Neural cell (in vitro differentiated cells): ENCODE data around the gene INO80E. TPM values are rescaled to one million over a fixed set of nuclear protein-coding genes. Genes with fewer than 3 reads are reported as not detected.
"Not testable (repeated sequence)": the region's sequence is repeated elsewhere in the genome, so short reads cannot be mapped to it uniquely, and the experiment has no call there.

ENCODE experiments used
- H2AFZ ChIP-seq: fragments of 200-600, 300-800 bp; sonication (generic), shearing (Covaris generic); 2 replicates; pipeline ENCODE4 v1.6.0; 2014; ENCODE audit warnings: low read depth, mild to moderate bottlenecking, antibody characterized with exemption, low read length, moderate library complexity
- H3F3A ChIP-seq: fragments of 200-600 bp; shearing (Covaris generic); 2 replicates; pipeline ENCODE4 v1.6.1; 2016; ENCODE audit warnings: mild to moderate bottlenecking, moderate library complexity, mixed read lengths, antibody characterized with exemption, low read length; ENCODE audit not compliant: insufficient read depth, poor library complexity, severe bottlenecking
- H3K27ac ChIP-seq: fragments of 200-600, 300-800 bp; sonication (generic), shearing (Covaris generic); 2 replicates; pipeline ENCODE4 v1.5.1; 2014; ENCODE audit warnings: mild to moderate bottlenecking, low read length, moderate library complexity
- H3K27me3 ChIP-seq: fragments of 300-800, 200-600 bp; sonication (generic), shearing (Covaris generic); 2 replicates; pipeline ENCODE4 v1.6.0; 2014; ENCODE audit warnings: mild to moderate bottlenecking, low read depth, low read length, moderate library complexity; ENCODE audit not compliant: insufficient read depth
- H3K36me3 ChIP-seq: fragments of 300-800, 200-600 bp; sonication (generic), shearing (Covaris generic); 2 replicates; pipeline ENCODE4 v1.5.1; 2014; ENCODE audit warnings: mild to moderate bottlenecking, antibody characterized with exemption, low read length, moderate library complexity; ENCODE audit not compliant: insufficient read depth
- H3K4me2 ChIP-seq: fragments of 300-800, 200-600 bp; sonication (generic), shearing (Covaris generic); 2 replicates; pipeline ENCODE4 v1.6.0; 2014; ENCODE audit warnings: mild to moderate bottlenecking, low read length
- H3K4me3 ChIP-seq: fragments of 300-800, 200-600 bp; sonication (generic), shearing (Covaris generic); 2 replicates; pipeline ENCODE4 v1.5.1; 2014; ENCODE audit warnings: mild to moderate bottlenecking, low read length, moderate library complexity
- H3K79me2 ChIP-seq: fragments of 200-600 bp; shearing (Covaris generic); replicated peaks from 2 replicates; pipeline ENCODE4 v1.6.0; 2014; ENCODE audit warnings: mild to moderate bottlenecking, low read length, moderate library complexity; ENCODE audit not compliant: insufficient read depth
- H3K9ac ChIP-seq: fragments of 300-800, 200-600 bp; sonication (generic), shearing (Covaris generic); 2 replicates; pipeline ENCODE4 v1.6.1; 2016; ENCODE audit warnings: mild to moderate bottlenecking, low read length, mixed read lengths
- H3K9me2 ChIP-seq: fragments of 200-600 bp; shearing (Covaris generic); 2 replicates; pipeline ENCODE4 v1.6.1; 2016; ENCODE audit warnings: mild to moderate bottlenecking, low read length, mixed read lengths; ENCODE audit not compliant: insufficient read depth
- H3K9me3 ChIP-seq: fragments of 200-600, 300-800 bp; sonication (generic), shearing (Covaris generic); 2 replicates; pipeline ENCODE4 v1.6.1; 2016; ENCODE audit warnings: mild to moderate bottlenecking, mixed run types, low read length, moderate library complexity, mixed read lengths
- H4K20me1 ChIP-seq: fragments of 200-600 bp; shearing (Covaris generic); 2 replicates; pipeline ENCODE4 v1.6.1; 2016; ENCODE audit warnings: mild to moderate bottlenecking, mixed run types; ENCODE audit not compliant: insufficient read depth
- CTCF ChIP-seq: fragments of 450-650 bp; IDR thresholded peaks from 2 replicates; pipeline ENCODE4 v1.5.1; 2014; ENCODE audit warnings: antibody characterized with exemption, mild to moderate bottlenecking, moderate library complexity; ENCODE audit not compliant: poor library complexity, severe bottlenecking
- EP300 ChIP-seq: fragments of 450-650 bp; conservative IDR thresholded peaks from 2 replicates; pipeline ENCODE4 v1.6.1; 2014; ENCODE audit warnings: antibody characterized with exemption, mild to moderate bottlenecking, moderate library complexity; ENCODE audit not compliant: poor library complexity, severe bottlenecking
- EZH2 ChIP-seq: fragments of 200-600, 300-800 bp; shearing (Covaris generic), sonication (generic); IDR thresholded peaks from 2 replicates; pipeline ENCODE4 v1.6.1; 2014; ENCODE audit warnings: antibody characterized with exemption, low read length, borderline replicate concordance, mild to moderate bottlenecking; ENCODE audit not compliant: insufficient read depth, poor library complexity, severe bottlenecking
- MXI1 ChIP-seq: fragments of 450-650 bp; conservative IDR thresholded peaks from 2 replicates; pipeline ENCODE4 v1.6.1; 2014; ENCODE audit warnings: antibody characterized with exemption, mild to moderate bottlenecking; ENCODE audit not compliant: poor library complexity, severe bottlenecking
- POLR2AphosphoS5 ChIP-seq: IDR thresholded peaks from 2 replicates; pipeline ENCODE4 v1.6.1; 2012
- RAD21 ChIP-seq: fragments of 450-650 bp; conservative IDR thresholded peaks from 2 replicates; pipeline ENCODE4 v1.6.1; 2014; ENCODE audit warnings: antibody characterized with exemption, mild to moderate bottlenecking, moderate library complexity
- REST ChIP-seq: IDR thresholded peaks from 2 replicates; pipeline ENCODE4 v1.6.1; 2012; ENCODE audit warnings: borderline replicate concordance
- SMC3 ChIP-seq: fragments of 450-650 bp; conservative IDR thresholded peaks from 2 replicates; pipeline ENCODE4 v1.6.1; 2014; ENCODE audit warnings: antibody characterized with exemption, mild to moderate bottlenecking, moderate library complexity; ENCODE audit not compliant: poor library complexity
- TAF1 ChIP-seq: IDR thresholded peaks from 2 replicates; pipeline ENCODE4 v1.6.1; 2012; ENCODE audit warnings: low read depth
- polyA plus RNA-seq: library from polyadenylated mRNA; depleted of rRNA; stranded (reverse); fragments of >200 nt; gene quantifications from 2 replicates; pipeline ENCODE4 v1.2.3, GENCODE V29; 2014

Gene INO80E
- polyA plus RNA-seq, 1 donor from 2014 or later: 130 TPM

DNA sequence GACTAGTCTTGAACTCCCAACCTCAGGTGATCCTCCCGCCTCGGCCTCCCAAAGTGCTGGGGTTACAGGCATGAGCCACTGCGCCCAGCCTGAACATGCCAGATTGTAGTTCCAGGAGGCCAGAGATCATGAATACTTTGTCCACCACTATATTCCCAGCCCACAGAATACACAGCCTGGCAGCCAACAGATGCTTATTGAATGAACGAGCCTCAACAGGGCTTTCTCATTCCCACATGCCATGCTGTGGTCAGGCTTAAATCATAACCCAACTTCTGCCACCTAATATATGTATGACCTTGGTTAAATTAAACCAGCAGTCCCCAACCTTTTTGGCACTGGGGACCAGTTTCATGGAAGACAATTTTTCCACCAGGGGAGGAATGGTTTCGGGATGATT is 37.3 kb upstream of the INO80E start:
- no peak for TF ChIP-seq POLR2AphosphoS5
- TF ChIP-seq MXI1: no peak
- no peak for TF ChIP-seq TAF1
- TF ChIP-seq EZH2: no peak
- no peak for TF ChIP-seq RAD21
- TF ChIP-seq EP300: no peak
- no peak for TF ChIP-seq REST
- no peak for TF ChIP-seq SMC3
- no peak for TF ChIP-seq CTCF
- Histone ChIP-seq H3F3A (no peaks in the 10 kb centered on the region), H3K27ac (no peak overlapping the region), H2AFZ (no peak overlapping the region), H3K36me3 (no peaks in the 10 kb centered on the region), H3K4me3 (no peak overlapping the region), H3K9me3 (no peaks in the 10 kb centered on the region), H3K9me2 (no peaks in the 10 kb centered on the region), H3K79me2 (no peaks in the 10 kb centered on the region), H3K4me2 (no peak overlapping the region), H3K9ac (no peak overlapping the region), H3K27me3 (no peaks in the 10 kb centered on the region), H4K20me1 (no peaks in the 10 kb centered on the region)

DNA sequence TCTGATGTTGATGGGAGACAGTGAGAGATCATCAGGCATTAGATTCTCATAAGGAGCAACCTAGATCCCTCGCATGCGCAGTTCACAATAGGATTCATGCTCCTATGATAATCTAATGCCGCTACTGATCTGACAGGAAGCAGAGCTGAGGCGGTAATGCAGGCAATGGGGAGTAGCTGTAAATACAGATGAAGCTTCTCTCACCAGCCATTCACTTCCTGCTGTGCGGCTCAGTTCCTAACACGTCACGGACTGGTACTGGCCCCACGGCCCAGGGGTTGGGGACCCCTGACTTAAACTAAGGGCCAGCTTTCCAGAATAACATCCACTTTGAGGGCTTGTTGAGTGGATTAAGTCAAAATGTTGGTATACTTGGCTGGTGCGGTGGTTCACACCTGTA is 36.7 kb upstream of the INO80E start:
- no peaks in the 10 kb centered on the region for H3K9me2 ChIP-seq
- H3K79me2 ChIP-seq: no peaks in the 10 kb centered on the region
- no peak overlapping the region for H3K4me3 ChIP-seq
- no peak overlapping the region for H3K9ac ChIP-seq
- TF ChIP-seq POLR2AphosphoS5 (no peak), MXI1 (no peak), TAF1 (no peak), REST (no peak), SMC3 (no peak), RAD21 (no peak), EZH2 (no peak)
- no peaks in the 10 kb centered on the region for H3K36me3 ChIP-seq
- H4K20me1 ChIP-seq: no peaks in the 10 kb centered on the region
- H3K27ac ChIP-seq: no peak overlapping the region
- H3K27me3 ChIP-seq: no peaks in the 10 kb centered on the region
- no peaks in the 10 kb centered on the region for H3F3A ChIP-seq
- H3K4me2 ChIP-seq: no peak overlapping the region
- no peak overlapping the region for H2AFZ ChIP-seq
- no peaks in the 10 kb centered on the region for H3K9me3 ChIP-seq

DNA sequence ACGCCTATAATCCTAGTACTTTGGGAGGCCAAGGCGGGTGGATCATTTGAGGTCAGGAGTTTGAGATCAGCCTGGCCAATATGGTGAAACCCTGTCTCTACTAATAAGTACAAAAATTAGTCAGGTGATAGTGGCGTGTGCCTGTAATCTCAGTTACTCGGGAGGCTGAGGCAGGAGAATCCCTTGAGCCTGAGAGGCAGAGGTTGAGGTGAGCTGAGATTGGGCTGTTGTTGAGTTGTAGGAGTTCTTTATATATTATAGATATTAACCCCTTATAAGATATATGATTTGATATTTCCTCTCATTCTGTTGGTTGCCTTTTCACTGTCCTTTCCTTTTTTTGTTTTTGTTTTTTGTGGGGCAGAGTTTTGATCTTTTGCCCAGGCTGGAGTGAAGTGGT is 36.2 kb upstream of the INO80E start:
- H2AFZ ChIP-seq, H3K4me2 ChIP-seq, H3K27ac ChIP-seq, H3K79me2 ChIP-seq, H3K27me3 ChIP-seq, H3K9me3 ChIP-seq, H3K9ac ChIP-seq, H3K4me3 ChIP-seq, H3K9me2 ChIP-seq, H3F3A ChIP-seq, H4K20me1 ChIP-seq, H3K36me3 ChIP-seq: not testable (repeated sequence)
